Stimulated activated CD8-positive, alpha-beta memory T cell treated with anti-CD3 and anti-CD28 coated beads, Interleukin-15, amount 100 ng/mL, for 48 hours (primary cell): ENCODE results near the gene FAM186B.
A peak's percentile ranks its signal among the peaks of the same experiment; 100 is the strongest.
"Not testable (repeated sequence)": the region's sequence is repeated elsewhere in the genome, so short reads cannot be mapped to it uniquely, and the experiment has no call there.

Experiments
- DNase-seq, 2 donors: peaks; one replicate each; pipeline ENCODE4 v3.0.0-alpha.2; 2020; ENCODE audit warnings: low read depth in 2 of 2

Gene FAM186B

GRCh38 chr12:49633703-49634345 is 28.4 kb upstream of the FAM186B start:
- DNase-seq: no peak

GRCh38 chr12:49632986-49633702 is 27.7 kb upstream of the FAM186B start:
- DNase-seq: no peak

GRCh38 chr12:49632401-49632800 is 27.0 kb upstream of the FAM186B start:
- DNase-seq: no peak

DNA sequence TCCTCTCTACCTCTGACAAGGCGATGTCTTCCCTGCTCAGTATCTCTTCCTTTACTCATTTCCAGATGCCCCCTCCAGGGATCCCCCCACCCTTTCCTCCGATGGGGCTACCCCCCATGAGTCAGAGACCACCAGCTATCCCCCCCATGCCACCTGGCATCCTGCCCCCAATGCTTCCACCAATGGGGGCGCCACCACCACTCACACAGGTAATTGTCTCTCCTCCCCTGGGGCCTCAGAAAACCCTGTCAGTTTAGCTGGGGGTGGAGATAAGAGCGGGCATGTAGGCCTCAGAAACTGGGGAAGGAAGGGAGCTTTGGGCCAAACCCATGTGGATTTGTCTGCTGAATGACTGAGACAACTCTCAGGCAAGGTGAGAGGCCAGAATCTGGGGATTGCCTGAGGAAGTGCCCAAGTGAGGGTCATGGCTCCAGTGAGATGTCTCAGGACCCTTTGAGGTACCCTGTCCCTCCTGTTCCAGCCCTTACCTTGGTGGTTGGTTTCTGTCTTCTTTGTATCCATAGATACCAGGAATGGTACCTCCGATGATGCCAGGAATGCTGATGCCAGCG is 26.0 kb upstream of the FAM186B start:
- DNase-seq: no peak

DNA sequence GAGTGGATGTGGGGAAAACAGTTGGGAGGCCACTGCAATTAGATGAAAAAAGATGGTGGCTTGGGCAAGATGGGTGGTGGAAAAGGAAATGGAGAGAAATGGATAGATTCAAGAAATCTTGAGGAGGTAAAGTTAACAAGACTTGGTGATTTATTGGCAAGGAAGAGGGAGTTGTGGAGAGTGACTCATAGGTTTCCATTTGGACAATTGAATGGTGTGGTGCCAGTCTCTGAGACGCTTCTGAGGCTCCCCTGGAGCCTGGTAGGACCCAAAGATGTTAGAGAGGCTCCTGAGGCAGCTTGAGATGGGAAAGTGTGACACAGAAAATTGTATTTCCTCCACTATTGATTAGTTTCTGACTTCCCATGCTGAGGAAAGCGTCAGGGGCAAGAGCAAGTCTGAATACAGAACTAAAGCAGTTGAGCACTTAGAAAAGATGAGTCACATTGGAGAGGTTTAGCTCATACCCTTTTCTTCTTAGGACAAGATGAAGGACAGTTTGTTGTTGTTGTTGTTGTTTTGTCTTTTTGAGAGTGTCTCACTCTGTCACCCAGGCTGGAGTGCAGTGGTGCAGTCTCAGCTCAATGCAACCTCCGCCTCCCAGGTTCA is 22.4 kb upstream of the FAM186B start:
- DNase-seq: no peak

DNA sequence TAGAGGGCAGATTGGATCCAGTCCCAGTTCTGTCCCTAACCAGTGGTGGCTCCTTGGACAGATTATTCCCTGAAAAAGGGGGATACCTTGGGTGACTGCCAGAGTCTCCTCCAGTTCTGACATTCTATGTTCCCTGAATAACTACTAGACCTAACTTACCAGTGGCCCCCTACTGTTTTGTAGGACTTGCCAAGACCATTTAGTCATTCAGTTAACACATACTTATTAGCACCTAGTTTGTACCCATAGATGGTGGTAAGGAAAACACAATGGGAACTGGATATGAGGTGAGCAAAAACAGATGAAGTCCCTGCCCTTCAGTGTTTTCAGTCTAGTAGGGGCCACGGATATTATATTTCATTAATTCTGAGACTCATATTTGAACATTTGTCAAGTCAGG is 21.4 kb upstream of the FAM186B start:
- no peak for DNase-seq

DNA sequence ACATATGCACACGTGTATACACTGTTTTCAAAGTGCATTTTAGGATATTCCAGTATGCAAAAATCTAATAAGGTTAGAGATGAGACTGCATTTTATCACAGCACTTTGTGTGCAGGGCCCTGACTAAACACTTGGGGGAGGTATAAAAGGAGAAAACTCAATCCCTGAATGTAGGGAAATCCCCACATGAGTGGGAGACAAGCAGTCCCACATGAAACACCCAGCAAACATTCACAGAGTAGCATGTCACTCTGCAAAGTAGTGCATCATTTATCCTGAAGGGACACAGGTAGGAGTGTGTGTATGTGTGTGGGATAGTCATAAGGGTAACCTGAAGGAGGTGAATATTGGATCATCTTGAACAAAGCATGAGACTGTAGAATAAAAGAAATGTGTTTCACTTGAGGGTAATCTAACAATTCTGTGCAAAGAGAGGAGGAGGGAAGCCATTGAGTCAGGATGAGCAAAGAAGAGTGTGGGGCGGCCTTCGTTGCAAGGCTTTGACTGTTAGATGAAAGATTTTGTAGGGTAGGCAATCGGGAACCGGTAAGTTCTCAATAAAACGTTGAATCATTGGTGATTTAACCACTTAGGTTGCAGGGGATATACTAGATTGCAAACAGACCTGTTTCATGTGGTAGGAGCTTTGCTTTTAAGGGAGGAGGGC is 20.9 kb upstream of the FAM186B start:
- no peak for DNase-seq

GRCh38 chr12:49624921-49625577 is 19.6 kb upstream of the FAM186B start:
- no peak for DNase-seq

DNA sequence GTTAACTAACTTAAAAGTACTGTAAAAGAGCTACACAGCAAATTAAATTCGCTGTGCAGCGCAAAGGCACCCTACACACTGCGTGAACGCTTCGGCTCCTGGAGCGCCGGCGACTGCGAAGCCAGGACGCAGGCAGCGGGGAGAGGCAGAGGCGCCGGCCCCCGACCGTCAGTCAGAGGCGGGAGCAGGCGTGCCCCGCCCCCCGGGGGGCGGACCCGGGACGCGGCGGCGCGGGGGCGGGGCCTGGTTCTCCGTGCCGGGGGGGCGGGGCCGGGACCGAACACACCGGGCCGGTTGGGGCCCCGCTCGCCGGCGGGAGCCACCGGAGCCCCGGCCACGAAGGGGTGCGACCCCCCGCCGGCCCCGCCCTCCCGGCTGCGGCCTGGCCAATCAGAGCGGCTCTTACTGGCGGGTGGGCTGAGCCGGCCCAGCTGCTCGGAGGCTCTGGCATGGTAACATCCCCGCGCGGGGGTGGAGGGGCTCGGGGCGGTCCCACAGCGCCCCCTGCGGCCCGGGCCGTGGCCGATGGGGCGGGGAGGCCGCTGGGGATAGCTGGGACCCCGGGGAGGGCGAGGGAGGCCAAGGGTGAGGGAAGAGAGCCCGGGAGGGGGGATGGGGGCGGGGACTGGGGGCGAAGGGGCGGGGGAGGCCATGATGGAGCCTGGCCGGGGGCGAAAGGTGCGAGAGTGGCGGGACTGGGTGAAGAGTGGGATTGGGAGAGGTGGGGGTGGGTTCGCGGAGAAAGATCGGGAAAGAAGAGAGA is 17.9 kb upstream of the FAM186B start, which contains the start of gene PRPF40B:
TSS of gene PRPF40B (plus strand) at position 420 of the 763 bp plus-strand sequence. CDS start at position 450, 30 bp downstream.
- DNase-seq: peak; percentile 73 to 79

- peak; percentile 38 to 53 for DNase-seq
These were observed 17.2 kb upstream of the FAM186B start for GRCh38 chr12:49622501-49623141.

DNA sequence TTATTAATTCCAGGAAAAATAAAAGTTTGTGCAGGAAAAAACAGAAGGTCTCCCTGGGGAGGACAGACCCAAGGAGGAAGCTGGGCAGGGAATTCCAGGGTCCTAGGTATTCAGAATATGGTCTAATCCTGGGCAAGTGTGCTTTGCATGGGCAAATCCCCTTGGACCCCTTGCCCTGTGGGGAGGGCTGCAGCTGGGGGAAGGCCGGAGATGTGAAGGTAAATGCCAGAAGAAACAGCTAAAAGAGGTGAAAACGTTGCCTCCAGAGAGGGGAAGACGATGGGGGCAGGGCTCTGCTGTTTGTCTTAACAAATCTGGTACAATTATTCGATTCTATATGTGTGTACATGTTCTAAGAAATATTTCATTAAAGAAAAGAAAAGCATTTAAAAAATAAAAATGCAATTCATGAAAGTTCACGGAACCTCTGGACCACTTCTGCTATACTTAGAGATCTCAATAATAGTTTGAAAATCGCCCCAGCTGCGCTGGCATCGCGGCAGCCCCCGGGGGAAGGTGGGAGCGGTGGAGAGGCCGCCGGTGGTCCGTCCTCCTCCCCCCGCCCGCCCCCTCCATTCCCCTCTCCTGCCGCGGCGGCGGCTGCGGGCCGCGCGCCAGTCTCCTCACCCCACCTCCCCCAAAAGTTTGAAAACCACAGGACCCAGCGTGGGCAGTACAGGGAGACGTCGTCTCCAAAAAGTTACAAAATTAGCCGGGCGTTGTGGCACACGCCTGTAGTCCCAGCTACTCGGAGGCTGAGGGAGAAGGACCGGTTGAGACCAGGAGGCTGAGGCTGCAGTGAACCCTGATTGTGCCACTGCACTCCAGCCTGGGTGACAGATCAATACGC is 16.4 kb upstream of the FAM186B start:
- DNase-seq: no peak

DNA sequence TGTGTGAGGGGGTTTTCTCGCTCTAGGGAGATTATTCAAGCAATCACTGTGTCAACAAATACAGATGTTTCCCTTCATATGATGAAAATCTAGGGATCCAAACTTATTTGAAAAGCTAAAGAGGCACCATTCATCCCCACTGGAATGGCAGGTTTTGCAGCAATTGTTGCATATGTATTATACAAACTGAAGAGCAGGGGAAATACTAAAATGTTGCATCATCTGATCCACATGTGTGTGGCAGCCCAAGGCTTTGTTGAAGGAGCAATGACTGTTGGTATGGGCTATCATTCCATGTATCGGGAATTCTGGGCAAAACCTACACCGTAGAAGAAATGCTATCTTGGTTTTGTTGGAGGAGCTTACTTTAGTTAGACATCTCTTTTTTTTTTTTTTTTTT is 13.8 kb upstream of the FAM186B start:
- no peak for DNase-seq

DNA sequence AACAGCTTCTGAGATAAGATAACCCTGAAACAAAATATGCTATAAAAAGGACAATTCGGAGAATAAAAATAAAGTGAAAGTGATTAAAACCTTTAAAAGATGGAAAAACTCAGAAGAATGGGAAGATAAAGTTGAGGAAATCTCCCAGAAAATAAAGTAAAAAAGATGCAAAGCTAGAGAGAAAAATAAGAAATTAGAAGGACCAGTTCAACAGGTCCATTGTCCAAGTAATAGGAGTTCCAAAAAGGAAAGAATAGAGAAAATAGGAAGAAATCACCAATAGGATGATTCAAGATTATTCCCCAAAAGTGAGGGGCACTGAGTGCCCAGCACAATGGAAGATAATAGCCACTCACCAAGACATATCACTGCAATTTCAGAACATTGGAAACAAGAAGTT is 13.1 kb upstream of the FAM186B start:
- no peak for DNase-seq

- DNase-seq: no peak
These were observed 11.2 kb upstream of the FAM186B start for GRCh38 chr12:49616533-49617219.

- DNase-seq: no peak
These were observed 10.3 kb upstream of the FAM186B start for GRCh38 chr12:49615725-49616124.

DNA sequence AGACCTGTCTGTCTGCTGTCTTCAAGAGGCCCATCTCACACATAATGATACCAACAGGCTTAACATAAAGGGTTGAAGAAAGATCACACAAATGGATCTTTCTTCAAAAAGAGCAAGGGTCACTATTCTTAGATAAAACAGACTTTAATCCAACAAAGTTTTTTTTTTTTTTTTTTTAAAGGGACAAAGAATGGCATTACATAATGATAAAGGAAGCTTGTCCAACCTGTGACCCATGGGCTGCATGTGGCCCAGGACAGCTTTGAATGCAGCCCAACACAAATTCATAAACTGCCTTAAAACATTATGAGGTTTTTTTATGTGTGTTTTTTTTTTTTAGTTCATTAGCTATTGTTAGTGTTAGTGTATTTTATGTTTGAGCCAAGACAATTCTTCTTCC is 6.8 kb upstream of the FAM186B start:
- no peak for DNase-seq

- not testable (repeated sequence) for DNase-seq
These were observed 5.3 kb upstream of the FAM186B start for GRCh38 chr12:49610785-49611184.

DNA sequence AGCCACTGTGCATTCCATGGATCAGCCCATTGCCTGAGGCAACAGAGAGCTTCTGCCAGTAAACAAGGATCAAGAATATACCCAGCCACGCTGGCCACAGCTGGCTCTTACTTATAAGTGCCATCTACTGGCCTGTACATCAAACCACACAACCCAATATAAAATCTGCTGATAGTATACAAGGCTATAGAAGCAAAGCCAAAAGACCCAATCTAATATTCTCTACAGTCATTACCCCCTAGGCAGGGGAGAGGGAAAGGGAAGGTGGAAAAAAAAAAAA is 4.4 kb upstream of the FAM186B start:
- no peak for DNase-seq
